Ascending aorta (tissue), 2 donors: ENCODE measurements around the gene SNCG. TPM values are rescaled to one million over a fixed set of nuclear protein-coding genes. Genes with fewer than 3 reads are reported as not detected.

Experiments used
- DNase-seq, 2 donors: peaks; one replicate each; pipeline ENCODE4 v3.0.0-alpha.2; 2019; ENCODE audit warnings: low spot score in 2 of 2
- H3K27ac ChIP-seq, 2 donors: fragments of 200-600 bp; sonication (generic); one replicate each; pipeline ENCODE4 v1.5.1; 2016 to 2017; ENCODE audit warnings: mild to moderate bottlenecking in 1 of 2
- H3K27me3 ChIP-seq: fragments of 200-600 bp; sonication (generic); one replicate; pipeline ENCODE4 v1.5.1; 2017
- H3K36me3 ChIP-seq, 2 donors: fragments of 200-600 bp; sonication (generic); one replicate each; pipeline ENCODE4 v1.5.1; 2016
- H3K4me1 ChIP-seq, 2 donors: fragments of 200-600 bp; sonication (generic); one replicate each; pipeline ENCODE4 v1.5.1; 2016 to 2017; ENCODE audit warnings: mild to moderate bottlenecking in 1 of 2
- H3K4me3 ChIP-seq, 2 donors: fragments of 200-600 bp; sonication (generic); one replicate each; pipeline ENCODE4 v1.5.1; 2016 to 2017; ENCODE audit warnings: mild to moderate bottlenecking in 1 of 2
- H3K9me3 ChIP-seq, 2 donors: fragments of 200-600 bp; sonication (generic); one replicate each; pipeline ENCODE4 v1.5.1; 2016
- intact Hi-C: fragments of 100-400 bp; cut with DNase I; formaldehyde crosslinking; loops from one replicate; pipeline ENCODE4 v1.15.1; 2023
- total RNA-seq: library from RNA; depleted of rRNA; stranded (reverse); fragments of >200 nt; gene quantifications from one replicate; pipeline ENCODE4 v1.1.0, GENCODE V29; 2016
- TF ChIP-seq, protein P1 (sequence below), 3 experiments: fragments of 200-600 bp in 2 of 3; fragments of 450-650 bp in 1 of 3; sonication (generic) in 2 of 3; IDR thresholded peaks; one replicate each; pipeline ENCODE4 v1.5.1; 2016 to 2019; ENCODE audit warnings: antibody characterized with exemption in 3 of 3, mild to moderate bottlenecking in 1 of 3, moderate library complexity in 1 of 3

The SNCG gene
- total RNA-seq, 1 donor from 2014 or later, result 250 TPM

GRCh38 chr10:86957471-86958115, 806 bp upstream of the SNCG start, which contains the start of gene MMRN2:
Gene MMRN2, minus strand, starts transcription at chr10:86957615. Its CDS starts 74 bp downstream, at chr10:86957541.
- no peaks in the 10 kb centered on the region for H3K9me3 ChIP-seq
- no peaks in the 10 kb centered on the region for H3K36me3 ChIP-seq
- peak within 1 kb of the TSS; percentile 95 to 98 for H3K27ac ChIP-seq
- TF ChIP-seq, protein P1, sequence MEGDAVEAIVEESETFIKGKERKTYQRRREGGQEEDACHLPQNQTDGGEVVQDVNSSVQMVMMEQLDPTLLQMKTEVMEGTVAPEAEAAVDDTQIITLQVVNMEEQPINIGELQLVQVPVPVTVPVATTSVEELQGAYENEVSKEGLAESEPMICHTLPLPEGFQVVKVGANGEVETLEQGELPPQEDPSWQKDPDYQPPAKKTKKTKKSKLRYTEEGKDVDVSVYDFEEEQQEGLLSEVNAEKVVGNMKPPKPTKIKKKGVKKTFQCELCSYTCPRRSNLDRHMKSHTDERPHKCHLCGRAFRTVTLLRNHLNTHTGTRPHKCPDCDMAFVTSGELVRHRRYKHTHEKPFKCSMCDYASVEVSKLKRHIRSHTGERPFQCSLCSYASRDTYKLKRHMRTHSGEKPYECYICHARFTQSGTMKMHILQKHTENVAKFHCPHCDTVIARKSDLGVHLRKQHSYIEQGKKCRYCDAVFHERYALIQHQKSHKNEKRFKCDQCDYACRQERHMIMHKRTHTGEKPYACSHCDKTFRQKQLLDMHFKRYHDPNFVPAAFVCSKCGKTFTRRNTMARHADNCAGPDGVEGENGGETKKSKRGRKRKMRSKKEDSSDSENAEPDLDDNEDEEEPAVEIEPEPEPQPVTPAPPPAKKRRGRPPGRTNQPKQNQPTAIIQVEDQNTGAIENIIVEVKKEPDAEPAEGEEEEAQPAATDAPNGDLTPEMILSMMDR (IDR thresholded peaks at IDR 0.05), result no peak
- peak in 1 of 2 donors; percentile 63 for DNase-seq
- intact Hi-C loops, result loop anchor here (5.0 to 10.0 kb wide), 2 partner anchors 245 to 433 kb away; partner anchors contain the start of gene WAPL
- H3K27me3 ChIP-seq, result no peaks in the 10 kb centered on the region
- H3K4me3 ChIP-seq, result peak within 1 kb of the TSS; percentile 20 to 42
- peaks cover 58 to 67% of the 10 kb centered on the region in 2 donors for H3K4me1 ChIP-seq

DNA sequence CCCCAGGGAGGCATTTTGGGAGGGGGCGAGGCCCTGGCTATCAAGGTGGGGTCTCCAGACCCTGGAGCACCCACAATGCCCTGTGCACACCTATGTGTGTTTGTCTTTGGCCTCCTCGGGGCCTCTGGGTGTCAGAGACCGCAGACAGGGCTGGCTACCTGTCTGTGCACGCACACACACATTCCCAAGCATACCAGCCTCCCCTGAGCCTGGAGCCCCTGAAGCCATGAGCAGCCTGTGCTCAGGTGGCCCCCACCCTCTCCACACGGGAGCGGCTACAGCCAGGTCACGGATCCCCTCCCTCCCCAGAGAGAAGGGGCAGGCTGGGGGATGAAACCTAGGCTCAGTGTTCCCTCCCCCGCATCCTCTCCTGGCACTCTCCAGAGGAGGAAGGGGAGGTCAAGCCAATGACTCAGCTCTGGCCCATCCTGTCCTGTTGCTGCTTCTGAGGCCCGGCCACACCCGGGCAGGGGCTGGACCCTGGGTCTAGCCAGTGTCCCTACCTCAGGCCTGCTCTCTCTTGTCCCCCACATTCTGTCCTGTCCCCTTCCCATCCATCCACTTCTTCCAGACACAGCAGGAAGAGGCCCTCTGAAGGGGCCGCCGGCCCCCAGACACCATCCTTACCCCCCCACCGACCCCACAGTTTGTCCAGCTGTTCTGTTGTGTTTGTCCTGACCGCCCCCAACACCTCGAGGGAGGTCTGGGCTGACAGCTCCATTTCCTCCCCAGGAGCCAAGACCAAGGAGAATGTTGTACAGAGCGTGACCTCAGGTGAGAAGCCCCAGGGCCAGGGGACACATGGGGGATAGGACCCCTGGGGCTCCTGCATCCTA, 720 bp downstream of the SNCG start:
- TF ChIP-seq, protein P1 (IDR thresholded peaks at IDR 0.05), result no peak
- Histone ChIP-seq H3K27ac (peak overlapping the region; percentile 95 to 98), H3K4me3 (peak overlapping the region; percentile 20 to 42), H3K27me3 (no peaks in the 10 kb centered on the region), H3K9me3 (no peaks in the 10 kb centered on the region), H3K4me1 (peaks cover 46 to 64% of the 10 kb centered on the region in 2 donors), H3K36me3 (no peaks in the 10 kb centered on the region)
- DNase-seq, result peak in 1 of 2 donors; percentile 84
- intact Hi-C loops, result loop anchor here (5.0 to 10.0 kb wide), 2 partner anchors 247 to 434 kb away; partner anchors contain the start of gene WAPL

DNA sequence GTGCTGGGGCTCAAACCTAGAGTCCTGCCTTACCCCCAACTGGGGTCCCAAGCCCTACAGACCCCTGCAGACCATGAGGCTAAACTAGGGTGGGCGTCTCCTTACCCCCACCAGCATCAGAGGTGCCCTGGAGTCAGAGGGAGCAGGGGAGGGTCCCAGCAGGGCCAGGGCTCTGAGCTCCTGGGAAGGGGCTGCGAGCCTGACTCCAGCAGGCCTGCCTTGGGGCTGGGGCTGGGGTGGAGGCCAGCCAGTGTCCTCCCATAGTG, 1.3 kb downstream of the SNCG start:
- intact Hi-C loops, result loop anchor here (1.0 to 10.0 kb wide), 4 partner anchors 20 to 435 kb away; partner anchors contain the start of gene WAPL
- no peak for DNase-seq
- Histone ChIP-seq H3K4me3 (peak overlapping the region in 1 of 2 donors; percentile 42), H3K9me3 (no peaks in the 10 kb centered on the region), H3K27ac (peak overlapping the region; percentile 95 to 98), H3K27me3 (no peaks in the 10 kb centered on the region), H3K4me1 (peaks cover 45 to 64% of the 10 kb centered on the region in 2 donors), H3K36me3 (no peaks in the 10 kb centered on the region)
- TF ChIP-seq, protein P1 (IDR thresholded peaks at IDR 0.05), result no peak

- Histone ChIP-seq H3K9me3 (no peaks in the 10 kb centered on the region), H3K27me3 (no peaks in the 10 kb centered on the region), H3K27ac (peak overlapping the region; percentile 95 to 98), H3K4me3 (peak overlapping the region in 1 of 2 donors; percentile 42), H3K36me3 (no peaks in the 10 kb centered on the region), H3K4me1 (peaks cover 40 to 59% of the 10 kb centered on the region in 2 donors)
- TF ChIP-seq, protein P1 (IDR thresholded peaks at IDR 0.05), result peak; percentile 91 to 97 (median 97)
- DNase-seq, result peak in 1 of 2 donors; percentile 83
- intact Hi-C loops, result loop anchor here (1.0 to 5.0 kb wide), 2 partner anchors 21 to 268 kb away; no protein-coding TSS in a partner anchor
Measured at GRCh38 chr10:86960003-86960862, 1.8 kb downstream of the SNCG start.

DNA sequence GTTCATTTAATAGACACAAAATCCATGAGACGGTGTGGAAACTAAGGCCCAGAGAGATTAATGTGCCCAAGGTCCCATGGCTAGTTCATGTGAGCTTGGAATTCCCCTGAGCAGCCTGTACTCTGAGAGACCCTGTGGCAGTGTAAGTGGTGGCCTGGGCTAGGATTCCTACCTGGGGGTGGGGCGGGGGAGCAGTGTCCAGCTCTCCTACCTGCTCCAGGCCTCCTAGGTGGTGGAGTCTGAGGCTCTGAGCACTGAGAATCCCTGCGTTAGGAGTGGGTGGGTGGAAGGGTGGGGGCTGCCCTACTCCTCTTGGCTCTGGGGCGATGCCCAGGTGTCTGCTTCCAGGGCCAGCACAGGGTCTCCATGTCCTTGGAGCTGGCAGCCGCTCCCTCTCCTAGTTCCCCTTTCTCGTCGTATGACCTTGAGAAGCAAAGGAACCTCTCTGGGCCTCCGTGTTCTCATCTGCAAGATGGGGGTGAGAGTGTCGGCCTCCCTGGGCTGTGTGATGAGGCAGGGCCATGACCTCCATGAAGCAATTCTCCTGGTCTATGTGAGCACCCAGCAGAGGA, 2.5 kb downstream of the SNCG start:
- TF ChIP-seq, protein P1 (IDR thresholded peaks at IDR 0.05), result no peak
- Histone ChIP-seq H3K9me3 (no peaks in the 10 kb centered on the region), H3K27me3 (no peaks in the 10 kb centered on the region), H3K4me3 (no peak overlapping the region), H3K36me3 (no peaks in the 10 kb centered on the region), H3K27ac (no peak overlapping the region), H3K4me1 (peaks cover 33 to 57% of the 10 kb centered on the region in 2 donors)
- intact Hi-C loops, result loop anchor here (1.0 to 5.0 kb wide), 2 partner anchors 22 to 269 kb away; no protein-coding TSS in a partner anchor
- DNase-seq, result peak in 1 of 2 donors; percentile 55
